Measurements from ENCODE around the gene WWOX. TPM values are rescaled to one million over a fixed set of nuclear protein-coding genes. Genes with fewer than 3 reads are reported as not detected.

Gene WWOX
- total RNA-seq, 1 experiment from 2014 or later: 79.9 TPM

DNA sequence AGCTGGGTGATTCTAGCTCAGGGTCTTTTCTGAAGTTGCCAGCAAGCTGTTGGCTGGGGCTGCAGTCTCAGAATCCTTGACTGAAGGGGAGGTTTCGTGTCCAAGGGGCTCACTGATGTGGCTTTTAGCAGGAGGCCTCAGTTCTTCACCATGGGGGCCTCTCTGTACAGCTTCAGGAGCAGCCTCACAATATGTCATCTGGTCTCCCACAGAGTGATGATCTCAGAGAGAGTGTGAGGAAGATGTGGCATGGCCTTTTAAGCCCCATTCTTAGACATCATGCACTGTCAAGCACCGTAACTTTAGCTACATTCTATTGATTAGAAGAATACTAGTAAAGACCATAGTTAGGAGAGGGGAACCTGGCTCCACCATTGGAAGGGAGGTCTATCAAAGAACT, 732.6 kb downstream of the WWOX start:
- Histone ChIP-seq H3K36me3 (ENCODE audit: insufficient read depth, low read length, poor library complexity, severe bottlenecking) (no peaks in the 10 kb centered on the region), H3K4me3 (ENCODE audit: low read depth, low read length, poor library complexity, severe bottlenecking) (no peak overlapping the region), H3K27ac (ENCODE audit: low read depth, low read length, poor library complexity, severe bottlenecking) (no peak overlapping the region), H3K4me1 (ENCODE audit: insufficient read depth, low read length, poor library complexity, severe bottlenecking) (no peaks in the 10 kb centered on the region), H3K27me3 (replicated peaks; ENCODE audit: insufficient read depth, low read depth, low read length, poor library complexity) (no peaks in the 10 kb centered on the region), H3K9me3 (ENCODE audit: low read depth, low read length, poor library complexity, severe bottlenecking) (no peaks in the 10 kb centered on the region)
- POLR2A ChIA-PET (ENCODE audit: low non-redundant PET): no interaction called here
- no TSS peak for BruUV-seq (replicated peaks)
- no peak for DNase-seq (ENCODE audit: low spot score)
- TF ChIP-seq EZH2 (IDR thresholded peaks at IDR 0.05; ENCODE audit: borderline replicate concordance, low read depth, low read length, poor library complexity, severe bottlenecking): no peak
- TF ChIP-seq, protein P1, sequence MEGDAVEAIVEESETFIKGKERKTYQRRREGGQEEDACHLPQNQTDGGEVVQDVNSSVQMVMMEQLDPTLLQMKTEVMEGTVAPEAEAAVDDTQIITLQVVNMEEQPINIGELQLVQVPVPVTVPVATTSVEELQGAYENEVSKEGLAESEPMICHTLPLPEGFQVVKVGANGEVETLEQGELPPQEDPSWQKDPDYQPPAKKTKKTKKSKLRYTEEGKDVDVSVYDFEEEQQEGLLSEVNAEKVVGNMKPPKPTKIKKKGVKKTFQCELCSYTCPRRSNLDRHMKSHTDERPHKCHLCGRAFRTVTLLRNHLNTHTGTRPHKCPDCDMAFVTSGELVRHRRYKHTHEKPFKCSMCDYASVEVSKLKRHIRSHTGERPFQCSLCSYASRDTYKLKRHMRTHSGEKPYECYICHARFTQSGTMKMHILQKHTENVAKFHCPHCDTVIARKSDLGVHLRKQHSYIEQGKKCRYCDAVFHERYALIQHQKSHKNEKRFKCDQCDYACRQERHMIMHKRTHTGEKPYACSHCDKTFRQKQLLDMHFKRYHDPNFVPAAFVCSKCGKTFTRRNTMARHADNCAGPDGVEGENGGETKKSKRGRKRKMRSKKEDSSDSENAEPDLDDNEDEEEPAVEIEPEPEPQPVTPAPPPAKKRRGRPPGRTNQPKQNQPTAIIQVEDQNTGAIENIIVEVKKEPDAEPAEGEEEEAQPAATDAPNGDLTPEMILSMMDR (conservative IDR thresholded peaks at IDR 0.05; ENCODE audit: low read depth, low read length): no peak
- intact Hi-C loops (cut with micrococcal nuclease; ENCODE audit: unreplicated experiment): no loop called here
- CTCF ChIA-PET: no interaction called here

DNA sequence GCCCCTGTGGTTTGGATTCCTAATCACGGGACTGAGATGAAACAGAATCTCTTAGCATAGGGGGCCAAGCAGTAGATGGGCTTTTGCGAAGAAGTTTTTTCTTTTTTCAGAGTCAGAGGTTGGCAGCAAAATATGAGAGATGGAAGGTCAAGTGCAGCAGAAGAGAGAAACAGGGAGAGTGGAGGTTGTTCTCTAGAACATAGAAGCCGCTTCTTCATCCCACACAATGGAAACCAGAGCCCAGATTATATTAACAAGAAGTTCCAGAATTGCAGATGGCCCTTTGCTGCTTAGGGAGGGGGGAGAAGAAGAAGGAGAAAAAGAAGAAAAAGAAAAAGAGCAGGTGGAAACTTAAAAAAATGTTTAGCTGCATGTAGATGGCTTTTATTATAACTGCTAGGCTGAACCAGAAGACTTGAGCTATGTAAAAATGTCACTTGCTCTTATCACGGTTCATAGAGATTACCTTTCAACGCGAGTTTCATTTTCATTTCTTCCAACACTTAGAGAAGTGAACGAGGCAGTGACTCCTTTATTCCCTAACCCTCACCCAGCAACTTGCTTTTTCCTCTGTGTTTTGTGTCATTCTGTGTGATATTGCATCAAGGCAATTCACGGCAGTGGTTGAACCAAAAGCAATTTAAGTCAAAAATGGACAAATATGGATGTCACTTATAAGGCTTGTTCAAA, 737.5 kb downstream of the WWOX start:
- Histone ChIP-seq H3K27me3 (replicated peaks; ENCODE audit: insufficient read depth, low read depth, low read length, poor library complexity) (no peaks in the 10 kb centered on the region), H3K27ac (ENCODE audit: low read depth, low read length, poor library complexity, severe bottlenecking) (no peak overlapping the region), H3K36me3 (ENCODE audit: insufficient read depth, low read length, poor library complexity, severe bottlenecking) (no peaks in the 10 kb centered on the region), H3K4me1 (ENCODE audit: insufficient read depth, low read length, poor library complexity, severe bottlenecking) (no peaks in the 10 kb centered on the region), H3K9me3 (ENCODE audit: low read depth, low read length, poor library complexity, severe bottlenecking) (no peaks in the 10 kb centered on the region), H3K4me3 (ENCODE audit: low read depth, low read length, poor library complexity, severe bottlenecking) (no peak overlapping the region)
- DNase-seq (ENCODE audit: low spot score): no peak
- intact Hi-C loops (cut with micrococcal nuclease; ENCODE audit: unreplicated experiment): no loop called here
- ChIA-PET POLR2A (ENCODE audit: low non-redundant PET) (no interaction called here), CTCF (no interaction called here)
- BruUV-seq (replicated peaks): no TSS peak
- TF ChIP-seq, protein P1 (conservative IDR thresholded peaks at IDR 0.05; ENCODE audit: low read depth, low read length): no peak
- TF ChIP-seq EZH2 (IDR thresholded peaks at IDR 0.05; ENCODE audit: borderline replicate concordance, low read depth, low read length, poor library complexity, severe bottlenecking): no peak

GRCh38 chr16:78837706-78838105, 738.3 kb downstream of the WWOX start:
- Histone ChIP-seq H3K27me3 (replicated peaks; ENCODE audit: insufficient read depth, low read depth, low read length, poor library complexity) (no peaks in the 10 kb centered on the region), H3K9me3 (ENCODE audit: low read depth, low read length, poor library complexity, severe bottlenecking) (no peaks in the 10 kb centered on the region), H3K4me1 (ENCODE audit: insufficient read depth, low read length, poor library complexity, severe bottlenecking) (no peaks in the 10 kb centered on the region), H3K4me3 (ENCODE audit: low read depth, low read length, poor library complexity, severe bottlenecking) (no peak overlapping the region), H3K36me3 (ENCODE audit: insufficient read depth, low read length, poor library complexity, severe bottlenecking) (no peaks in the 10 kb centered on the region), H3K27ac (ENCODE audit: low read depth, low read length, poor library complexity, severe bottlenecking) (no peak overlapping the region)
- intact Hi-C loops (cut with micrococcal nuclease; ENCODE audit: unreplicated experiment): no loop called here
- no TSS peak for BruUV-seq (replicated peaks)
- ChIA-PET CTCF (no interaction called here), POLR2A (ENCODE audit: low non-redundant PET) (no interaction called here)
- no peak for DNase-seq (ENCODE audit: low spot score)
- TF ChIP-seq, protein P1 (conservative IDR thresholded peaks at IDR 0.05; ENCODE audit: low read depth, low read length): no peak
- TF ChIP-seq EZH2 (IDR thresholded peaks at IDR 0.05; ENCODE audit: borderline replicate concordance, low read depth, low read length, poor library complexity, severe bottlenecking): no peak

Data from A673 (cell line).